Left renal cortex interstitium (tissue), 4 donors: ENCODE measurements around the gene LLPH. TPM values are rescaled to one million over a fixed set of nuclear protein-coding genes. Genes with fewer than 3 reads are reported as not detected.

ENCODE experiments used
- polyA plus RNA-seq, 4 donors: library from polyadenylated mRNA; unstranded; fragments of 120-200 nt; gene quantifications; one replicate each; pipeline ENCODE4 v1.2.1, GENCODE V29; 2013; ENCODE audit not compliant: insufficient read length in 4 of 4

The LLPH gene
- polyA plus RNA-seq, 4 donors, result 27.2 to 35.6 (median 31.3) TPM

Other genes starting within 250 kb of the LLPH start
- gene TMBIM4, start 39.2 kb upstream of the LLPH start, polyA plus RNA-seq, result 100 to 1,000 TPM; 125 to 155 (median 150) TPM
- 1 to 10 TPM; 2.8 to 4.0 (median 3.7) TPM for gene IRAK3, start 58.5 kb upstream of the LLPH start, polyA plus RNA-seq
- gene HELB, start 171.7 kb upstream of the LLPH start, polyA plus RNA-seq, result 1 to 10 TPM; 1.9 to 7.1 (median 3.6) TPM